Activated B cell treated with CpG ODN at 0.5 μM for 24 hours (primary cell): Measurements from ENCODE around the gene GABARAP. TPM values are rescaled to one million over a fixed set of nuclear protein-coding genes. Genes with fewer than 3 reads are reported as not detected.

Experiments
- ATAC-seq: fragments of 200-7000 bp; cut with Tn5 transposase; one replicate; pipeline ENCODE4 v1.10.0; 2021; ENCODE audit warnings: low read depth, mild to moderate bottlenecking, moderate library complexity
- CTCF ChIA-PET: fragments of 350-600 bp; sonication (Branson Sonifier 250); formaldehyde crosslinking; loops from one replicate; lab custom pipeline; 2021; ENCODE audit warnings: antibody characterized with exemption; lab: Charles Lee
- POLR2A ChIA-PET: fragments of 350-600 bp; sonication (Branson Sonifier 250); formaldehyde crosslinking; loops from one replicate; lab custom pipeline; 2021; ENCODE audit warnings: antibody characterized with exemption; lab: Charles Lee
- DNase-seq: peaks from one replicate; pipeline ENCODE4 v3.0.0; 2022
- H3K27ac Mint-ChIP-seq: one replicate; pipeline ENCODE4 v1.8.0; 2020; ENCODE audit warnings: mixed read lengths
- H3K27me3 Mint-ChIP-seq: one replicate; pipeline ENCODE4 v1.8.0; 2021; ENCODE audit warnings: mixed read lengths
- H3K36me3 Mint-ChIP-seq: one replicate; pipeline ENCODE4 v1.8.0; 2021; ENCODE audit warnings: low read depth, mixed read lengths
- H3K4me1 Mint-ChIP-seq: one replicate; pipeline ENCODE4 v1.8.0; 2021; ENCODE audit warnings: mixed read lengths
- H3K4me3 Mint-ChIP-seq: one replicate; pipeline ENCODE4 v1.8.0; 2020; ENCODE audit warnings: mild to moderate bottlenecking, mixed read lengths
- H3K9me3 Mint-ChIP-seq: one replicate; pipeline ENCODE4 v1.8.0; 2020; ENCODE audit warnings: mixed read lengths
- intact Hi-C: fragments of 100-400 bp; cut with micrococcal nuclease; formaldehyde crosslinking; loops from one replicate; pipeline ENCODE4 v1.15.1; 2024
- total RNA-seq: library from RNA; stranded (reverse); gene quantifications from 2 replicates; pipeline ENCODE4 v1.2.3, GENCODE V29; 2022
- TF ChIP-seq, protein P1 (sequence below): fragments of 200-600 bp; IDR thresholded peaks from one replicate; pipeline ENCODE4 v1.8.0; 2022; ENCODE audit warnings: antibody characterized with exemption, mild to moderate bottlenecking

The GABARAP gene
- total RNA-seq, 1 donor from 2014 or later = 291 TPM

DNA sequence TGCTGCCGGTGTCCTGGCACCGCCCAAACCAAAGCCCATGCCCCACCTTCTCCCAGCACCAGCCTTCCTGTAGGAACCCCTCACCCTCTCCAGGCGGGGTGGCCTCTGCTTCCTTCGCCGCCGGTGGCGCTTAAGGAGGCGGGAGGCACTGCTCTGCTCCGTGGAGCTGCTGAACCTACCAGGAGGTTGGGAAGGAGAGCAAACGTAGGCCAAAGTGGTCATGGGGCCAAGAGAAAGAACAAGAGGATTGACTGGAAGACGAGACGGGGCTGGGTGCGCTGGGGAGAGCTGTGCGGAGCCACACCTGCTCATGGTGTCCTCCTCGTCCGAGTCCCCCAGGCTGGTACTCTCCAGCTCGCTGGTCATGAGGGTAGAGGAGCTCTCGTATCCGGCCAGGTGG, 12.7 kb downstream of the GABARAP start:
- intact Hi-C loops = no loop called here
- Mint-ChIP-seq H3K4me3 (no peak overlapping the region), H3K27ac (no peak overlapping the region), H3K36me3 (peaks cover 64% of the 10 kb centered on the region), H3K4me1 (peaks cover 24% of the 10 kb centered on the region), H3K27me3 (no peaks in the 10 kb centered on the region), H3K9me3 (no peaks in the 10 kb centered on the region)
- no peak for ATAC-seq
- CTCF ChIA-PET = no interaction called here
- POLR2A ChIA-PET = interaction anchor here (15.0 kb wide), 1 partner anchor 7 kb away, joined by 245 read pairs; the partner anchor contains the start of genes ACADVL and DLG4
- TF ChIP-seq, protein P1, sequence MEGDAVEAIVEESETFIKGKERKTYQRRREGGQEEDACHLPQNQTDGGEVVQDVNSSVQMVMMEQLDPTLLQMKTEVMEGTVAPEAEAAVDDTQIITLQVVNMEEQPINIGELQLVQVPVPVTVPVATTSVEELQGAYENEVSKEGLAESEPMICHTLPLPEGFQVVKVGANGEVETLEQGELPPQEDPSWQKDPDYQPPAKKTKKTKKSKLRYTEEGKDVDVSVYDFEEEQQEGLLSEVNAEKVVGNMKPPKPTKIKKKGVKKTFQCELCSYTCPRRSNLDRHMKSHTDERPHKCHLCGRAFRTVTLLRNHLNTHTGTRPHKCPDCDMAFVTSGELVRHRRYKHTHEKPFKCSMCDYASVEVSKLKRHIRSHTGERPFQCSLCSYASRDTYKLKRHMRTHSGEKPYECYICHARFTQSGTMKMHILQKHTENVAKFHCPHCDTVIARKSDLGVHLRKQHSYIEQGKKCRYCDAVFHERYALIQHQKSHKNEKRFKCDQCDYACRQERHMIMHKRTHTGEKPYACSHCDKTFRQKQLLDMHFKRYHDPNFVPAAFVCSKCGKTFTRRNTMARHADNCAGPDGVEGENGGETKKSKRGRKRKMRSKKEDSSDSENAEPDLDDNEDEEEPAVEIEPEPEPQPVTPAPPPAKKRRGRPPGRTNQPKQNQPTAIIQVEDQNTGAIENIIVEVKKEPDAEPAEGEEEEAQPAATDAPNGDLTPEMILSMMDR = no peak
- no peak for DNase-seq

DNA sequence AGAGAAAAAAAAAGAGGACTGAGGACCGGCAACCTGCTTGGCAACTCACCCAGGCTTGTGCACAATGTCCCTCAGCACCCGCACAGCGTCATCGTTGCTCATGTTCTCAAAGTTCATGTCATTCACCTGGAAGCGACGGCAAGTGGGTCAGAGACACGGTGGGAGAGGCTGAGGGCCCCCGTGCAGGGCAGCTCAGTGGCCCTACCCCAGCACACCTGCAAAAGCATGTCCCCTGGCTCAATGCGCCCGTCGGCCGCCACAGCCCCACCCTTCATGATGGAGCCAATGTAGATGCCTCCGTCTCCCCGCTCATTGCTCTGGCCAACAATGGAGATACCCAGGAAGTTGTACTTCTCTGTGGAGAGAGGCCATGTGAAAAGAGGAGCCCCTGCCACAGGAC, 13.3 kb downstream of the GABARAP start:
- H3K4me1 Mint-ChIP-seq = peaks cover 22% of the 10 kb centered on the region
- H3K36me3 Mint-ChIP-seq = peaks cover 64% of the 10 kb centered on the region
- CTCF ChIA-PET = no interaction called here
- H3K4me3 Mint-ChIP-seq = no peak overlapping the region
- intact Hi-C loops = no loop called here
- POLR2A ChIA-PET = no interaction called here
- H3K27me3 Mint-ChIP-seq = no peaks in the 10 kb centered on the region
- no peak for ATAC-seq
- no peak overlapping the region for H3K27ac Mint-ChIP-seq
- no peak for DNase-seq
- no peaks in the 10 kb centered on the region for H3K9me3 Mint-ChIP-seq
- TF ChIP-seq, protein P1 = no peak

DNA sequence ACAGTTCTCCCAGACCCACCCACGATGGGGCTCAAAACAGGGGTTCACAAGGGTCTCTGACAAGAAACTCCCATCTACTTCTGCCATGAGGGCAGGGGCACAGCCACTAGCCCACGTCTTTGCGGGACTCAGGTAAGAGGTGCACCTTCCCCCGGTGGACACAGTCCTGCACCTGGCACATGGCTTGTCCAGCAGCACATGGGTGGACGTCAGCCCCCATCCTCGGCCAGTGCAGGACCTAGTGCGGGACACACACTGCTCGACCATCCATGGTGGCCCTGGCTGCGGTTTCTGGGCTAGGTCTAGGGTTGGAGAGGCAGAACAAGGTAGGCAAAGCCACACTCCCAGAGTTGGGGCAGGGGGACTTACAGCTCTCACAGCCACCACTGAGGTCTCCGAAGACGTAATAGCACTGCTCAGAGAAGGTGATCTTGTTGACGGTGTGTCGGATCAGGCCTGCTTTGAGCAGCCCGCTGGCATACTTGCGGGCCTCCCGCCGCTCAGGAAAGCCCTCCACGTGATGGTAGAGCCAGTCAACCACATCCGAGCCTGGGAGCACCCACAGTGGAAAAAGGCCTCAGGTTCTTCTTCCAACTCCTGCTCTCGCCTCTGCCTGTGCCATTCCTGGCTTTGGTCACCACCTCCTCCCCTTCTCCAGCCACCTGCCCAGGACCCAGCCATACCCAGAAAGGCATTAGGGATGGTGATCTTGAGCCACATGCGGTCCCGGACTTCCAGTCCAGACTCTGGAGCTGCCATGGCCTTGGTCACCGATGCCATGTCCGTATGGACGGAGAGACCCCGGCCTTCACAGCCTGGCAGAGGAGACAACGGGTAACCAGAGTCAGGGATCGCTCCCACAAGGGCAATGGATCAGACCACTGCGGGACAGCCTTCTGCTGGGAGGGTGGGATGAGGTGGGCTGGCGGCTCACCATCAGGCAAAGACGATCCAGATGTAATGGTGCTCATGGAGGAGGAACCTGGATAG, 15.2 kb downstream of the GABARAP start:
- H3K27me3 Mint-ChIP-seq = no peaks in the 10 kb centered on the region
- H3K9me3 Mint-ChIP-seq = no peaks in the 10 kb centered on the region
- H3K4me3 Mint-ChIP-seq = no peak overlapping the region
- H3K36me3 Mint-ChIP-seq = peaks cover 79% of the 10 kb centered on the region
- POLR2A ChIA-PET = interaction anchor here (0.6 to 10.5 kb wide), 2 partner anchors 10 to 460 kb away, joined by 3 to 245 read pairs; partner anchors contain the start of genes DVL2, GABARAP, PHF23 and TP53
- ATAC-seq = no peak
- H3K4me1 Mint-ChIP-seq = peaks cover 4% of the 10 kb centered on the region
- CTCF ChIA-PET = no interaction called here
- TF ChIP-seq, protein P1 = no peak
- no peak for DNase-seq
- intact Hi-C loops = no loop called here
- no peak overlapping the region for H3K27ac Mint-ChIP-seq

DNA sequence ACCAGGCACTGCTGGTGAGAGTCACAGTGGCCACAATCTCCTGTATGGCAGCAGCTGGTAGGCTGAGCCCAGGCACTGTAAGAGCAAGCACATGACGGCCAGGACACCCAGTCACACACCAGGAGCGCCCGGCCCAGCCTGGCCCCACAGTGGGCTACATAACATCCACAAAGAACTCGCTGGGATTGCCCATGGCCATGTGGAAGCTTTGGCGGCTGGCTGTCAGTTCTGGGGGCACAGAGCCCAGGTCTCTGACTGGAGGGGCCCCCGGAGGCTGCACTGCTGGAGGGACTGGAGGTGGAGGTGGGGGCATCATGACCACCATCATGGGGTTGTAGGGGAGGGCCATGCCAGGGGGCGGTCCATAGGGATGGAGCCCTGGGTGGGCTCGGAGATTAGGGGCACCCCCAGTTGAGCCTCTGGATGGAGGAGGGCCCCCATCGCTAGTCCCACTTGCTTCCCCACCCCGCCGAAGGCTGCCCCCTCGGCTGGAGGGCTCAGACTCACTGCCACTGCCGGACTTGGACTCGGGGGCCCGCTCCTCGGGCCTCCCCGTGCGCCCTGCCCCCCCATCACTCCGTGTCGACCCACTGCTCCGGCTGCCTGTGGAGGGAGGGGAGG, 16.4 kb downstream of the GABARAP start:
- no peaks in the 10 kb centered on the region for H3K9me3 Mint-ChIP-seq
- H3K4me1 Mint-ChIP-seq = peaks cover 8% of the 10 kb centered on the region
- DNase-seq (no peak), ATAC-seq (no peak)
- ChIA-PET POLR2A (interaction anchor here (10.5 kb wide), 1 partner anchor 11 kb away, joined by 245 read pairs; the partner anchor contains the start of genes DVL2, GABARAP and PHF23), CTCF (no interaction called here)
- no peaks in the 10 kb centered on the region for H3K27me3 Mint-ChIP-seq
- peaks cover 85% of the 10 kb centered on the region for H3K36me3 Mint-ChIP-seq
- no peak overlapping the region for H3K4me3 Mint-ChIP-seq
- no peak overlapping the region for H3K27ac Mint-ChIP-seq
- TF ChIP-seq, protein P1 = no peak
- intact Hi-C loops = no loop called here

DNA sequence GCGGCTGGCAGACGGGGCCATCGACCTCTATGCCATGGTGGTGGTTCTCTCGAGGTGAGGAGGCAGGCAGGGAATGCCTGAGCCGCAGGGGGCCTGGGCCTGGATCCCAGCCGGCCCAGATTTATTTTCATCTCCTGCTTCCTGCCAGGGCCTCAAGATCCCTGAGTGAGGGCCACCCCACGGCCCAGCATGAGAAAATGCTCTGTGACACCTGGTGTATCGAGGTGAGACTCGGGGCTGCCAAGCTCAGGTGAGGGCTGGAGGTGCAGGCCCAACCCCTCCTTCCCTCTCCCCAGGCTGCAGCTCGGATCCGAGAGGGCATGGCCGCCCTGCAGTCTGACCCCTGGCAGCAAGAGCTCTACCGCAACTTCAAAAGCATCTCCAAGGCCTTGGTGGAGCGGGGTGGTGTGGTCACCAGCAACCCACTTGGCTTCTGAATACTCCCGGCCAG, 17.6 kb downstream of the GABARAP start:
- Mint-ChIP-seq H3K36me3 (peaks cover 80% of the 10 kb centered on the region), H3K9me3 (no peaks in the 10 kb centered on the region), H3K4me1 (peaks cover 16% of the 10 kb centered on the region), H3K27me3 (no peaks in the 10 kb centered on the region), H3K4me3 (no peak overlapping the region), H3K27ac (no peak overlapping the region)
- ATAC-seq (no peak), DNase-seq (no peak)
- ChIA-PET POLR2A (interaction anchor here (10.5 kb wide), 1 partner anchor 12 kb away, joined by 245 read pairs; the partner anchor contains the start of genes DVL2, GABARAP and PHF23), CTCF (no interaction called here)
- intact Hi-C loops = no loop called here
- TF ChIP-seq, protein P1 = no peak
